ENCODE data around the gene SLC35G1. TPM values are rescaled to one million over a fixed set of nuclear protein-coding genes. Genes with fewer than 3 reads are reported as not detected.

The SLC35G1 gene
- total RNA-seq, 1 experiment from 2014 or later = 9.4 TPM

GRCh38 chr10:93875032-93875358, 18.8 kb upstream of the SLC35G1 start:
- H4K20me1 ChIP-seq (ENCODE audit: insufficient read depth) = no peaks in the 10 kb centered on the region
- RAD21 ChIA-PET (ENCODE audit: low non-redundant PET in 1 of 2, low total read pairs in 2 of 2, uncharacterized antibody in 2 of 2, unreplicated experiment in 2 of 2) = interaction anchor here in 1 of 2 experiments (0.7 kb wide), 1 partner anchor 29 kb away, joined by 3 read pairs; no protein-coding TSS in a partner anchor
- H3K27me3 ChIP-seq (ENCODE audit: insufficient read depth, low read length) = no peaks in the 10 kb centered on the region
- CTCF ChIA-PET = interaction anchor here (1.5 kb wide), 1 partner anchor 16 kb away, joined by 4 read pairs; no protein-coding TSS in a partner anchor
- H3K9me2 ChIP-seq (ENCODE audit: insufficient read depth) = no peaks in the 10 kb centered on the region
- H3K9me3 ChIP-seq (ENCODE audit: control insufficient read depth in 1 of 2, insufficient read depth in 1 of 2, low read depth in 1 of 2, low read length in 2 of 2) = no peaks in the 10 kb centered on the region
- no peak overlapping the region for H3K9ac ChIP-seq (ENCODE audit: low read length)
- POLR2A ChIA-PET = no interaction called here
- intact Hi-C loops (cut with micrococcal nuclease) = no loop called here
- peaks cover 0 to 4% of the 10 kb centered on the region in 2 experiments; a peak in 1 of 4 replicates for H3K4me1 ChIP-seq (ENCODE audit: control insufficient read depth in 1 of 2, insufficient read depth in 2 of 2, low read length in 2 of 2)
- no peak overlapping the region for H3K27ac ChIP-seq (ENCODE audit: low read depth, low read length)
- no peaks in the 10 kb centered on the region for H3K79me2 ChIP-seq (ENCODE audit: insufficient read depth, low read length)
- H3K4me3 ChIP-seq (replicated peaks in 1 of 2; ENCODE audit: low read depth in 1 of 2, low read length in 2 of 2) = no peak overlapping the region
- BruUV-seq (replicated peaks) = no TSS peak
- H2AFZ ChIP-seq (ENCODE audit: low read depth, low read length, poor library complexity, severe bottlenecking) = no peak overlapping the region
- TF ChIP-seq POLR2A (IDR thresholded peaks at IDR 0.05; ENCODE audit: borderline replicate concordance, extremely low read depth, insufficient read depth, insufficient read length) (no peak), CEBPB (IDR thresholded peaks at IDR 0.05; ENCODE audit: low read depth) (no peak), TCF7L2 (IDR thresholded peaks at IDR 0.05; ENCODE audit: borderline replicate concordance, extremely low read depth, insufficient read depth, insufficient read length) (no peak), MAX (IDR thresholded peaks at IDR 0.05) (no peak), ATF3 (IDR thresholded peaks at IDR 0.05) (no peak), EZH2phosphoT487 (IDR thresholded peaks at IDR 0.05; ENCODE audit: borderline replicate concordance) (no peak), JUND (IDR thresholded peaks at IDR 0.05) (no peak), ZNF274 (IDR thresholded peaks at IDR 0.05; ENCODE audit: low read depth, low read length) (no peak), ZFX (IDR thresholded peaks at IDR 0.05) (no peak), ZBTB33 (IDR thresholded peaks at IDR 0.05; ENCODE audit: extremely low read depth, insufficient replicate concordance, low read length) (no peak), FOSL1 (IDR thresholded peaks at IDR 0.05; ENCODE audit: low read depth) (no peak), POLR2AphosphoS5 (IDR thresholded peaks at IDR 0.05; ENCODE audit: low read depth, low read length) (no peak), SRF (IDR thresholded peaks at IDR 0.05; ENCODE audit: low read depth) (no peak)
- H3K4me2 ChIP-seq (ENCODE audit: low read length) = no peak overlapping the region
- no peaks in the 10 kb centered on the region for H3K36me3 ChIP-seq (ENCODE audit: control insufficient read depth in 1 of 2, insufficient read depth in 2 of 2, low read length in 2 of 2)
- ATAC-seq = no peak
- no peak for DNase-seq (ENCODE audit: low read depth, low spot score)
